NCI-H345 treated with DMSO at 0.1 percent for 48 hours (cell line): Measurements from ENCODE around the gene SPAG5.
A peak's percentile ranks its signal among the peaks of the same experiment; 100 is the strongest.
"Not testable (repeated sequence)": the region's sequence is repeated elsewhere in the genome, so short reads cannot be mapped to it uniquely, and the experiment has no call there.

Experiments
- DNase-seq: peaks from one replicate; lab custom pipeline; 2025; ENCODE audit not compliant: unreplicated experiment; lab: John Stamatoyannopoulos, UW

Gene SPAG5

DNA sequence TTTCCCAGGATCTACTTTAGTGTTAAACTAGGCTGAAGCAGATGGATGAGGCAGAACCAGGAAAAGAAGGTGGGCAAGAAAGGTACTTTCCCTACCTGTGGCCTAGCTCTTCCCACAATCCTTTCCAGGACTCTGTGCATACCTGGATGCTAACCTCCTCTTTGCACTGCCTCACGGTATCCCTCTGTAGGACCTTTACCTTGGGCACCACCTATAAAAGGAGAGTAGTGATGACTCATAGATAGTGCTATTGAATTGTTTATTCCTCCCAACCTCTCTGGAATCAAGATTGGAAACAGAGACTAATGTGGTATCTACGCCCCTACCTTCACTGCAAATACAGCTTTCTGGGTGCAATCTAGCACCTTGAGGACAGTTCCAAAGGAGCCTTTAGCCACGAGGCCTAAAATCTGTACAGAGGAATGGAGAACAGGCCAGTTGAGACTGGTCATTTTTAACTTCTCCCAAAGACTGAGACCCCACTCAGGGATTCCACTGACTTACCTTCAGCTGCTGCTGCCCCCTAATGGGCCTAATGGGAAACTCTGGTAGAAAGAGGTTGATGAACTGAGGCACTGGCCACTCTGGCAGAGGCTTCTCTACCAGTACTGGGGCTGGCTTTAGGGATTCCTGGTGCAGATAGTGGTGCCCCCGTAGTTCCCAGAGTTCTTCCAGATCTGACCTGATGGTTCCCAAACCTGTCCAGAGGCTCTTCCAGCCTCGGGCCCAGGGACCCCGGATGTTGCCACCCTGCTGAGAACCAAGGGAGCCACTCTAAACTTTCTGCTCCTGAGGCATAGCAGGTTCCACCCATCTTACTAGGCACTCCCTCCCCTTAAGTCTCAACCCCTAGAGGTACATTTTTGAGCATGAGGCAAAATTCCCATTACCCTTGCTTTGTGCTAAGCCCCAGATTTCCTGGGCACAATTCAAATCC lies 14.4 kb upstream of the SPAG5 start:
- DNase-seq: peak; percentile 2

DNA sequence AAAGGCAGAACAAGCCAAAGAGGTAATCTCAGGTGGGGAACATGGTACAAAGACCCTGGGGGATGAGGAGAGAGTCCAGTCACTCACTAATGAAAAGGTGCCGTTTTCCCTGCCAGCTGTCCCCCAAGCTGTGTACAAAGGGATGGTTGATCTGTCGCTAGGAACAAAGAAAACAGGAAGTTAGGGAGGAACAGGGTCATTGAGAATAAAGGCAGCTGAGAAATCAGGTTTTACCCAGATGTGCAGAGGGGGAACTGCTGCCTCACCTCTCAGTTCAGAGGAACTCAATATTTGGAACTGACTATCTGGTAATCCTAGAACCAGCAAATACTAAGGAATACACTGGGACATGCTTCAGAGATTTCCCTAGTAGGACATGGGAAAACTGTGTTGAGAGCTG lies 13.7 kb upstream of the SPAG5 start:
- DNase-seq: no peak

DNA sequence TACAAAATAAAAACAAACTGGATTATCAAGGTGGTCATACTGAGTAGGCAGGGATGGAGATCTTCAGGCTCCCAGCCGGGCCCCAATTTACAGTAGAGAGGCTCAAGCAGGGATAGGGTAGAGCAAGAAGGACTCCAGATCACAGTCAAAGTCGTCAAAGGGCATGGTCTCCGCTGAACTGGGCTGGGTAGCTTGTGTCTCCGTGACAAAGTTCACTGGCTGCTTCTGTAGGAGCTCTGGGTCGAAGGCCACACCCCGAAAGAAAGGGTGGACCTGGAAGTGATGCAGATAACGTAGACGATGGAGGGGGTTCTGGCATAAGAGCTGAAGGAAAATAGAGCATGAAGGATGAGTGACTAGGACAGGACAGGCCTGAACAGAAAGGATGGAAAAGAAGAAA lies 11.6 kb upstream of the SPAG5 start:
- no peak for DNase-seq

DNA sequence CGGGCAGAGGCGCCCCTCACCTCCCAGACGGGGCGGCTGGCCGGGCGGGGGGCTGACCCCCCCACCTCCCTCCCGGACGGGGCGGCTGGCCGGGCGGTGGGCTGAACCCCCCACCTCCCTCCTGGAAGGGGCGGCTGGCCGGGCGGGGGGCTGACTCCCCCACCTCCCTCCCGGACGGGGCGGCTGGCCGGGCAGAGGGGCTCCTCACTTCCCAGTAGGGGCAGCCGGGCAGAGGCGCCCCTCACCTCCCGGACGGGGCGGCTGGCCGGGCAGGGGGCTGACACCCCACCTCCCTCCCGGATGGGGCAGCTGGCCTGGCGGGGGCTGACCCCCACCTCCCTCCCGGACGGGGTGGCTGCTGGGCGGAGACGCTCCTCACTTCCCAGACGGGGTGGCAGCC lies 5.2 kb upstream of the SPAG5 start:
- not testable (repeated sequence) for DNase-seq

DNA sequence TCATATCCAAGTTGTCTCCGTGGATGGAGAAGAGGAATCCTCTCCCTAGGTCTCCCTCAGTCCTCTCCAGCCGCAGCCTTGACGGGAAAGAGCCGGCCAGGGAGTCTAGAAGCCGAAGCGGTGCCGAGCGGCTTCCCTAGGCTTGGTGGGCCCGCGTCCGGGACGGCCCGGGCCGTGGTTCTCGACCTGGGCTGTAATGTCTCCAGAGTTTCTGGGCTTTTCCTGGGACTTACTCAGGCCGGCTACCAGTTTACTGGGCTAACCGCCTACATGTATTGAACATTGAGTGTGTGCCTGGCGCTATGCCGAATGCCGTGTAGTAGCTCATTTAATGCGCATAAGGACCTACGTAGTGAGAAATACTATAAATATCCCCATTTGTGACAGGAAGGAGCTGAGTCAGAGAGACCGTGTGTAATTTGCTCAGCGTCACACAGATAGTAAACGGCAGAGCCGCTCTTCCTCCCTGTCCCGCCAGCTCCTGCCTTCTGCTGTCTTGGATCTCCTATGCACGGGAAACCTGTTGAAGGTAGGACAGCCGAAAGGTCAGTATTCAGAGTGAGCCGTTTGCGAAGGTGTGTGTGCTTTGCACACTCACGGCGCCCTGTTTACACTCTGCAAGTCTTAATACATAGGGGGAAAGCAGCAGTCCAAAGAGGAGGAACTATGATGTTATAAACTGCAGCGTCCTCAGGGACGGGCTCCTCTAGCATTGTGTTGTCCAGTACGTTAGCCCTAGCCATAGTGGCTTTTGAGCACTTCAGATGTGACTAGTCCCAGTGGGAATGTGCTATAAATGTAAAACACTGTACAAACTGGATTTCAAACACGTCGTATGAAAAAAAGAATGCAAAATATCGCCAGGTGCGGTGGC lies 723 bp upstream of the SPAG5 start:
- DNase-seq: peak; percentile 58

DNA sequence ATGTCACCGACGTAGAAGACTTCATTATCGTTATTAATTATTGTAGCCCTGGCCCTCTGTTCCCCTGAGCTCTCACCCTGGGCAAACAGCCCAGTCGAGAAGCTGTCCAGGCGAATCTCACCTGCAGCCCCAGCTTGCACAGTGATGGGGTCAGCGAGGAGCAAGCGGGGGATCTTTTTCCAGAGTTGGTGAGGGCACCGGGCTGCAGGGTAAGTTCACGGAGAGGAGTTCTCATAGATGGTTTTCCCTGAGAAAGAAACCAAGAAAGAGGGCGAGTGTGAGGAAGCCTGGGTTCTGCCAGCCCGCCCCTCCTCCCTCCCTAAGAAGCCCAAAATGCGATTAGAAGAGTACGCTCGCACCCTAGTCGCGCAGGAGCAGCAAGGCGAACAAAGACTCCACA lies 436 bp downstream of the SPAG5 start:
- DNase-seq: no peak

DNA sequence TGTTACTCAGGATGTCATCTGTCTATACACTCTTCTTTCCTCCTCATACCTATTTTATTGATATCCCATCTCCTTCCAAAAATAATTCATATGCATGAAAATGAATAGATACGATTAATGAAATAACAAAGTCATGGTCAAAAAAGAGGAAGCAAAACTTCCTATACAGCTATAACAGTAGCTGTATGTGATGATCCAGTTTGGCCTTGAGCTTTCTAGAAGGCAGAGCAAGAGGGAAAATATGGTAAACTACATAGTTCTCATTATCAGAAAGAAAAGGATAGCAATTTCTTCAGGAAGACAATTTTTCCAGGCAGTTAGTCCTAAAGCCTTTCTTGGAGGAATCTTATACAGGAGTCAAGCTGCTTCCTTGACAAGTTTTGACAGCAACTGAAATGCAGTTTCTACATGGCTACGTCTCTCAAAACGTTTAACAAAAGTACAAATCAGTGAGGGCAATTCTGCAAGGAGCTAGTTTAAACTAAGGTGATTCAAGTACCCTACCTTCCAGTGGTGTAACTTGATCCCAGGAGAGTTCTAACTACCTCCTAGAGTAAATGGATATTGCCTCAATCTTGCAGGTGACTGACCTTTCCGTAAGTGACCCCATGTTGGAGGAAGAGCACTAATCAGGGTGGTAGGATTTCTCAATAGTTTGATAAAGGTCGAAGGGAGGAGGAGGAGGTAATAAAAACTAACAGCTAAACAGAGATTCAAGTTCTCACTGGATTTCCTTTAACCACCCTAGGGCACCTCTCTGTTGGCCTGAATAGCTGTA lies 1.0 kb downstream of the SPAG5 start:
- DNase-seq: no peak

DNA sequence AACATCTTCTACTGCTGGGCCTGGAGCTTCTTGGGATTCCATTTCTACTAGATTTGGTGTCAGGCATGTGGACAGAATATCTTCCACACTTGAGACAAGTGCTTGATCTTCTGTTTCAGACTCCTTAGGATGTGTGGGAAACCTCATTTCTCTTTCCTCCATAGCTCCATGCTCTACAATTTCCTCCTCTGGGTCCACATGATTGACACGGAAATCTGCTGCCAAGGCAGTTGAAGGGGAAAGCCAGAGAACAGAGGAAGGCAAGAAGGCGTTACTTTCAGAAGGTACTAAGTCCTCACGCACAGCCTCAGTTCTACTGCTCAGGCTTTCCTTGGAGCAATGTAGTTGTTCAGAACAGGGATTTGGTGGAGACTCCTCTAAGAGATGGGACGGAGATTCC lies 6.6 kb downstream of the SPAG5 start:
- no peak for DNase-seq

DNA sequence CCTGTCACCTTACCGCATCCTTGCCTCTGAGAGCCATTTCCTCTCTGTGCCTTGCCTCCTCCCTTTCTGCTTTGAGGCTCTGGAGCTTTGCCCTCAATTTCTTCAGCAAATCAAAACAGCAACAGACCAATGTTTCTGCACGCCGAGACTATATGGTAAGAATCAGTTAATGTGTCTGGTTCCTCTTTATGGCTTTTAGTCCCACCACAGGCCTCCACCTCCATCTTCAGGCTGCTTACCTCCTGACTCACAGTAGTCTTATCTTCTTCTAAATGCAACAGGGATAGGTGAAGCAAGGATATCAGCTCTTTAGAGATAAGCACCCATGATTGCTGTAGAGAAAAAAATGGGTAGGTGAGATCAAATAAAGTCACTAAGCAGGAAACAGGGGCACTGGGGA lies 13.0 kb downstream of the SPAG5 start:
- no peak for DNase-seq

DNA sequence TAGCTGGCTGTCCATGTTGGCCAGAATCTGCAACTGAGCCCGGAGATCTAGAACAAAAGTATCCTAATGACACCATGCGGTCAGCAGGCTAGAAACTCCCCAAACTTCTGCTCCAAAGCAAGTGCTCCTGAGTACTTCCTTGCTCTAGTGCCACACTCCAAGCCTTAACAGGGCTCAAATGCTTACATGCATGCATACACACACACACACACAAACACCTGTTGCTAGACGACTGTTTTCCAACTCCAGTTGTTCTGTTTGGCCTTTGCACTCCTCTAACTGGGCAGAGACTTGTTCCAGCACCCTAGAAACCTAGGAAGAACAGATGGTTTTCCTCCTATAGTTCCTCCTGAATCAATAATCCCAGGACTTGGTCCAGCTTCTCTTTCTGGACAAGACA lies 14.4 kb downstream of the SPAG5 start:
- DNase-seq: no peak

DNA sequence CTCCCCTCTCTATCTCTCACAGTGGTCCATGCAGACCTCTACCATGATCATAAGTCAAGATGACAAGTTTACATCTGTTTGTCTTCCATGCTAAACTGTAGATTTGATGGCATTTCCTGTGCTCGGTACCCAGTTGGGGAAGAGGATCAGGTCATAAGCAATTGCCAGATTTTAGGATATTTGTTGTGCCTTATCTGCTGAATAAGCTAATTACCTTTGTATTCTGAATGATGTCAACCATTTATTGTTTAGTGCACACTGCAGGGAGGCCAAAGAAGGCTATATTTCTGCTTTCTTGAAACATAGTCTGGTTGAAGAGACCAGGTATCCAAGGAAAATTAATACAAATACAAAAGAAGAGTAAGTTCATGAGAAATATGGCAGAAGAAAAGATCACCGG lies 16.3 kb downstream of the SPAG5 start:
- DNase-seq: no peak

DNA sequence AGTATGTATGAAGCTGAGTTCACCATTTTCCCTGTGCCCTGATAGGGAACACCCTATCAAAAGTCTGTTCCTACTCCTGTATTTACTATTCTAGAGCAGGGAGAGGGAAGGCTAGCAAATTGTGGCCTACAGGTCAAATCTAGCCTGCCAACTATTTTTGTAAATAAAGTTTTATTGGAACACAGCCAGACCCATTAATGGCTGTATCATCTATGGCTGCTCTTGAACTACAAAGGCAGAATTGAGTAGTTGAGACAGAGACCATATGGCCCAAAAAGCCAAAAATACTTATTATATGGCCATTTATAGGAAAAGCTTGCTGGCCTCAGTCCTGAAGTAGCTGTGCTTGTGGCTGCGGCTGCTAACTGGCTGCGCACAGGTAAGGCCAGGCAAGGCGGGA lies 17.9 kb downstream of the SPAG5 start:
- DNase-seq: no peak

DNA sequence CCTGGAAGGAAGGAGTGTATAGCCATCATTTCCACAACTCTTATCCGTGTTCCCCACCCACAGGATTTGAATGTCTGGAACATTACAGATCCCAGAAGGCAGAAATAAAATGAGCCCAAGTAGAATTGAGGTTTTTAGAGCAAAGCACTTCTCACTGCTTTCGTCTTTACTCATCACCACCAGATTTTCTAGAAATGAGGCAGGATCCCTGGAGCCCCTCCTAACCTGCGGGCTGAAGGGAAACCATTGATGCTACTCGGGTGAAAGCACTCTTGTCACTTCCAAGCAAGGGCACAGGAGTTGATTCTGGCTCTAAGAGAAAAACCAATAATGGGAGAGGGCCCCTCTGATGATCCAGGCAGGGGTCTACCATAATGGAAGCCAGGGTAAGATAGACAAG lies 19.3 kb downstream of the SPAG5 start:
- DNase-seq: no peak

DNA sequence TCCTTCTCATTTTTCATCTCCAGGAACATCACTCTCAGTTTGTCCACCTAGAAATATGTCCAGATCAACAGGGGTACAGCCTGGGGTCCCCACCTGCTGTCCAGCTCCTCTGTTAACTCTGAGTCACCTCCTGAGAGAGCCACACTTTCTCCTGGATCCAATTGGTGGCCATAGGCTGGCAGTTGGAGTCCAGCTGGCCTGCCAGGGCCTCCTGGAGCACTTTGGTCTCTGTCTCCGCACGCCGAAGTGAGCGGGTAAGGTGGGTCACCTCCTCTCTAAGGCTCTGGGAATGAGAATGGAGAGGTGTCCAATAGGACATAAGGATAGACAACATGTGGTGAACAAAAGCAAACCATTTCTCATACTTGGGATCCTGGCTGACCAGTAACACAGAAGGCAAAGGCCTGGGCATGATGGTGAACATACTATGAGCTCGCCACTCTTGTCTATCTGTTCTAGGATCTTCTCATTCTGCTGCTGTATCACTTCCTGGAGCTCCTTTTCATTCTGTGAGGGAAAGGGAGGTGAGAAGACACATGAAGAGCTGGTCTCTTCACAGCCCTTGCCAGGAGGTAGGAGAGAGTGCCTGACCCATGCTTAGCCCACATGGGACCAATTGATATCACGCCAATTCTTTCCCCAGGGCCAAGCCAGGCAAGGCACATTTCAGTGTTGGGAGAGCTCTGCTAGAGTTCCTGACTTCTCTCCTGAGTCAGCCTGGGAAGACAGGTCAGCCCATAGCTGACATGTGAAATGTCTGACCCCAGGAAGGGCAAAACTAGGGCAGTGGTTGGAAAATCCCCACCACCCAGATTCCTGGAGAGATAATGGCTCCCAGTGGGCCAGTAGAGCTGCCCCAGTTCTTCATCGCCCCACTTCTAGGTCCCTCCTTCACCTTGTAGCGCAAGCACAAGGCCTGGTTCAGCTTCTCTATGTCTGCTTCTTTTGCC lies 20.3 kb downstream of the SPAG5 start:
- DNase-seq: no peak

DNA sequence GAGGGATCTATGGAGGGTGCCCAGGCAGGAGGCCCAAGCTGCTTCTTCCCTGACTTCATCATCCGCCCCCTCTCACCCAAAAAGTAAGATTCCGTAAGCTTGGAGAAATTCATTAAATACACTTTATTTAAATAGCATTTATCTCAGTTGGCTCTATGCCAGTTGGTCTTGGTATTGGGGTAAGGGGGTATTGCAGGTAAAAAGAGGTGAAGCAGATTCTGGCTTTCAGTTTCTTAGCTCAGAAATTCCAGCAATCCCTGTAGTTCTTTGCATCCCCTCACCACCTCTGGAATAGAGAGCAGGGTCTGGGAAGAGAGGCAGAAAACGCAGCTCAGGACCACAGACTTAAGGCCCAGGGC lies 21.4 kb downstream of the SPAG5 start:
- no peak for DNase-seq

DNA sequence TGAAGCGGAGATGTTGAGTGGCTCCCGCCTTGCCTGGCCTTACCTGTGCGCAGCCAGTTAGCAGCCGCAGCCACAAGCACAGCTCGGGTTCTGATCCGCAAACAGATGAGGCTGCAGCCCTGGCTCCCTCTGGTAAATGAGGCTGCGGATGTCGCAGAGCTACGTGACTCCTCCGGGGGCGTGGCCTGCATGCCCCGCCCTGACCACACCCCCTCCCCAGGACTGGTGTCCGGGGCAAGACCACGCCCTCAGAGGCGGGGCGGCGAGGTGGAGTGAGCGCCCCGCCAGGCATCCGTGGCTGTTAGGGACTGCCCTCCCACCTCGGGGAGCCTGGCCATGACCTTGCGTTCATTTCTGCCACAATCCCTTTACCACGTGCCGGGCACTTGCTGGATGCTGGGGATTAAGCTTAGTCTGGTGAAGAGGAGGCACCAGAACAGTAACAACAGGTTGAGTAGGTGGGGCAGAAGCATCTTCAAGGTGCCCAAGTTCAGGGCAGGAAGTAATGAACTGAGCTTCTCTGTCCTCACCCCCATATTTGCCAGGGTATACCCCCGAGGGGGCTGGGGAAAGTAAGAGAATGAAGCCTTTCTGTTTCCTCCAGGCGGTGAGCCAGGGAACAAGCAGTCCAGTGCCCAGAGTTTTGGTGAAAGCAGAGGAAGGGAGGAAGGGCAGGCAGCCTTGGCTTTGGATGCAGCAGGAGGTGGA lies 21.9 kb downstream of the SPAG5 start, which contains the start of gene ALDOC:
ALDOC (minus strand) TSS at position 138 of the 708 bp plus-strand sequence. CDS start 1,363 bp downstream, outside the sequence.
- DNase-seq: peak; percentile 84

DNA sequence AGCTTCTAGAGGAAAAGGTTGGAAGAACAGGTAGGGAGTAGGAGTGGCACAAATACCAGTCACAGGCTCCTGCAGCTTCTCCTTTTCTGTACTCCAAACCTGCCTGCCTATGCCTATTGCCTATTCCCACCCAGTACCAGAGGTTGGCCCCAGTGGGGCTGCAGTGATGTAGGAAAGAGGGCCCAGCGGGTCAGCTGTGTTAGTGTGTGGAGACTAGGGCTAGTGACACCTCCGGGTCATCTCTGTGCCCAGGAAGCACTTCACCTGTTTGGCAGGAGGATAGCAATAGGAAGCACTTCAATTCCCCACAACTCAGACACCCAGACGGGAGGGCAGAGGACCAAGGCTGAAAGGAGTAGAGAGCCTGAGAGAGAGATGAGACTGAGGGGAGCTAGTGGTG lies 22.8 kb downstream of the SPAG5 start:
- not testable (repeated sequence) for DNase-seq

DNA sequence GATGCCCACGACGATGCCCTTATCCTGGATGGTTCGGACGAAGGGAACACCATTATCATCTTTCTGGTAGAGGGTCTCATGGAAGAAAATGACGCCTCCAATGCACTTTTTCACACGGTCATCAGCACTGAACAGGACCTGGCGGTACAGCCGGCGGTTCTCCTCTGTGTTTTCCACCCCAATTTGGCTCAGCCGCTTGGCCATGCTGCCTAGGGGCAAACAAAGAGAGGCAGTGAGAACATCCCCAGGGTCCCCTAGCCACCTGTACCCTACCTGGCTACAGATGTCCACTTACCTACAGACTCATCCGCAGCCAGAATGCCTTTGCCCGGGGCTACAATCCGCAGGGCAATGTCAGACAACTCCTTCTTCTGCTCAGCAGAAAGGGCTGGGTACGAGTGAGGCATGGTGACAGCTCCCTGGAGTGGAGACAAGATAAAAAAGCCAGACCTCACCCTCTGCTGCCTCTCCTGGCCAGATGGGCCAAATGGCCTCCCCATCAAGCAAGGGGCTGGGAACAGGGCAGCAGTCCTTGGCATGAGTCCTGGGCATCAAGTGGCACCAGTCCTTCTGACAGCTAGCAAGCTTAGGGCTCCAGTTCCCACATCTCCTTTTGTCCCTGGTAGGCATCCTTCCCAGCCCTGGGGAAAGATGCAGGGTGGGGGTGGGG lies 23.6 kb downstream of the SPAG5 start:
- DNase-seq: no peak

DNA sequence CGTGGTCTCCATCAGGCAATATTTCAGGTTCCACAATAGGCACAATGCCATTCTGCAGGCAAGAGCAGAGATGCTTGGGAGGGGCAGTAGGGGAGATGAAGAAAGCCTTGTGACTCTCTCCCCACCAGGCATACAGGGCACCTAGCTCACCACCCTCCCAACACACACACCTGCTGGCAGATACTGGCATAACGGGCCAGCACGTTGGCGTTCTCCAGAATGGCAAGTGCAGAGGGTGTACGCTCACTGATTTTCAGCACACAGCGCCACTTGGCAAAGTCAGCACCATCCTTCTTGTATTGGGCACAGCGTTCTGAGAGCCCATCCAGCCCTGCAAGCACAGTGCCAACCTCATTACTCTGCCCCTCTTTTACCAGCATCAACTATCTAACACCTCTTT lies 24.3 kb downstream of the SPAG5 start:
- DNase-seq: no peak
